K562 (cell line): ENCODE data around the gene MEP1B. TPM values are rescaled to one million over a fixed set of nuclear protein-coding genes. Genes with fewer than 3 reads are reported as not detected.

Source experiments
- ATAC-seq: fragments of 200-7000 bp; cut with Tn5 transposase; 3 replicates; pipeline ENCODE4 v1.9.1; 2020; ENCODE audit warnings: moderate library complexity
- BruUV-seq: library from RNA; stranded (reverse); fragments of 400-500 nt; replicated peaks from 2 replicates; lab custom pipeline; 2021; lab: Mats Ljungman, UMichigan
- CTCF ChIA-PET: fragments of 300-600 bp; formaldehyde crosslinking; extraction: SDS; loops from one replicate; lab custom pipeline; 2021; ENCODE audit warnings: low intra/inter-chr PET ratio; lab: Yijun Ruan, JAX
- POLR2A ChIA-PET: fragments of 300-600, 350-650 bp; sonication (Branson Sonifier 250); formaldehyde crosslinking; extraction: SDS; loops from one replicate; lab custom pipeline; 2021; ENCODE audit warnings: antibody characterized with exemption, inconsistent platforms; lab: Yijun Ruan, JAX
- DNase-seq, 4 experiments: peaks; one replicate each; pipeline versions ENCODE4 v3.0.0 to v3.0.0-alpha.2; 2011 to 2018; ENCODE audit warnings: low spot score in 3 of 4, mixed read lengths in 3 of 4; ENCODE audit errors: extremely low read depth in 1 of 4
- FAIRE-seq: peaks from 2 replicates; lab custom pipeline; 2011; peaks lifted over from hg19 to GRCh38; lab: Jason Lieb, UNC
- H2AFZ ChIP-seq: 2 replicates; pipeline ENCODE4 v1.6.0; 2011; ENCODE audit warnings: low read depth, low read length, control low read depth, inconsistent platforms
- H3K27ac ChIP-seq: fragments of 200-600 bp; 3 replicates; pipeline ENCODE4 v1.8.0; 2011; ENCODE audit warnings: low read depth, mild to moderate bottlenecking, control low read depth, inconsistent platforms, low read length, moderate library complexity, mixed read lengths; ENCODE audit errors: extremely low read depth
- H3K27me3 ChIP-seq, 2 experiments: fragments of 300-600 bp in 1 of 2; 2 replicates in 1 of 2; 3 replicates in 1 of 2; pipeline versions ENCODE4 v1.6.0 to v1.8.0; 2011; ENCODE audit warnings: inconsistent platforms in 2 of 2, low read length in 2 of 2, mild to moderate bottlenecking in 1 of 2, mixed read lengths in 1 of 2, moderate library complexity in 1 of 2; ENCODE audit not compliant: control insufficient read depth in 2 of 2, insufficient read depth in 2 of 2
- H3K36me3 ChIP-seq: fragments of 300-600 bp; 3 replicates; pipeline ENCODE4 v1.8.0; 2011; ENCODE audit warnings: mild to moderate bottlenecking, low read length, inconsistent platforms; ENCODE audit not compliant: control insufficient read depth, insufficient read depth
- H3K4me1 ChIP-seq, 2 experiments: fragments of 200-600 bp in 1 of 2; replicated peaks in 1 of 2; 2 replicates in 1 of 2; 3 replicates in 1 of 2; pipeline versions ENCODE4 v1.5.1 to v1.8.0; 2011; ENCODE audit warnings: inconsistent platforms in 2 of 2, low read length in 2 of 2, mild to moderate bottlenecking in 1 of 2, mixed read lengths in 1 of 2, moderate library complexity in 1 of 2; ENCODE audit not compliant: control insufficient read depth in 2 of 2, insufficient read depth in 2 of 2
- H3K4me2 ChIP-seq: 2 replicates; pipeline ENCODE4 v1.6.1; 2011; ENCODE audit warnings: low read length, control low read depth, inconsistent platforms, mixed read lengths; ENCODE audit not compliant: insufficient read depth
- H3K4me3 ChIP-seq: fragments of 200-600 bp; sonication (generic), shearing (Covaris generic); 2 replicates; pipeline ENCODE4 v1.5.1; 2016; ENCODE audit warnings: control low read depth, inconsistent platforms
- H3K79me2 ChIP-seq: fragments of 200-600 bp; 3 replicates; pipeline ENCODE4 v1.8.0; 2011; ENCODE audit warnings: low read length, inconsistent platforms; ENCODE audit not compliant: control insufficient read depth, insufficient read depth
- H3K9ac ChIP-seq, 2 experiments: 2 replicates each; pipeline versions ENCODE4 v1.6.0 to v1.6.1; 2011; ENCODE audit warnings: low read depth in 2 of 2, low read length in 2 of 2, control low read depth in 1 of 2, inconsistent platforms in 1 of 2, mild to moderate bottlenecking in 1 of 2, mixed read lengths in 1 of 2; ENCODE audit not compliant: insufficient read depth in 1 of 2
- H3K9me1 ChIP-seq: one replicate; pipeline ENCODE4 v1.6.0; 2011; ENCODE audit warnings: inconsistent platforms, mild to moderate bottlenecking, low read length, moderate library complexity; ENCODE audit not compliant: control insufficient read depth, insufficient read depth
- H3K9me3 ChIP-seq: replicated peaks from 2 replicates; pipeline ENCODE4 v1.5.1; 2011; ENCODE audit warnings: low read depth, low read length, inconsistent platforms; ENCODE audit not compliant: control insufficient read depth, insufficient read depth
- H4K20me1 ChIP-seq: replicated peaks from 2 replicates; pipeline ENCODE4 v1.6.1; 2011; ENCODE audit warnings: low read length, inconsistent platforms, mixed read lengths; ENCODE audit not compliant: control insufficient read depth, insufficient read depth
- DMBX1 ChIP-seq: fragments of 250-450 bp; sonication (Bioruptor Pico); IDR thresholded peaks from 2 replicates; pipeline ENCODE4 v1.8.0; 2022; ENCODE audit warnings: inconsistent platforms, mild to moderate bottlenecking, moderate library complexity, borderline replicate concordance
- HDGF ChIP-seq: fragments of 450-650 bp; IDR thresholded peaks from 2 replicates; pipeline ENCODE4 v1.6.1; 2016
- HNRNPLL ChIP-seq: fragments of 200-400 bp; formaldehyde crosslinking; IDR thresholded peaks from 2 replicates; pipeline ENCODE4 v1.6.1; 2017; ENCODE audit warnings: low read length, low read depth, mild to moderate bottlenecking; ENCODE audit not compliant: poor library complexity, severe bottlenecking
- MAFF ChIP-seq: IDR thresholded peaks from 2 replicates; pipeline ENCODE4 v1.6.1; 2012; ENCODE audit warnings: low read length, improper control_type of control experiment
- RBFOX2 ChIP-seq: fragments of 200-400 bp; formaldehyde crosslinking; IDR thresholded peaks from 2 replicates; pipeline ENCODE4 v1.6.1; 2017; ENCODE audit warnings: low read depth, mild to moderate bottlenecking, low read length, moderate library complexity
- SAFB ChIP-seq: fragments of 200-400 bp; formaldehyde crosslinking; IDR thresholded peaks from 2 replicates; pipeline ENCODE4 v1.6.1; 2017; ENCODE audit warnings: low read depth, low read length, borderline replicate concordance
- SMARCC2 ChIP-seq: fragments of 450-650 bp; IDR thresholded peaks from 2 replicates; pipeline ENCODE4 v1.6.1; 2017; ENCODE audit warnings: antibody characterized with exemption, moderate library complexity, mild to moderate bottlenecking, low read depth
- SRSF7 ChIP-seq: fragments of 200-400 bp; formaldehyde crosslinking; optimal IDR thresholded peaks from 2 replicates; pipeline ENCODE3; 2017; ENCODE audit warnings: mild to moderate bottlenecking, low read depth, low read length
- TAF7 ChIP-seq: fragments of 450-650 bp; IDR thresholded peaks from 2 replicates; pipeline ENCODE4 v1.6.1; 2016; ENCODE audit warnings: missing genetic modification characterization, missing compliant biosample characterization
- ZNF197 ChIP-seq: fragments of 200-800 bp; sonication (Bioruptor generic); IDR thresholded peaks from 2 replicates; pipeline ENCODE4 v1.6.1; 2016; ENCODE audit warnings: low read depth, missing genetic modification characterization, missing compliant biosample characterization
- WGBS: fragments of 100-300 bp; shearing (Covaris generic); methylation state at CpG from one replicate; pipeline ENCODE4 v1.1.6; 2016; ENCODE audit warnings: low coverage, mixed read lengths; ENCODE audit not compliant: insufficient coverage; ENCODE audit errors: missing lambda C conversion rate; 5-methylcytosine and 5-hydroxymethylcytosine counted together
- in situ Hi-C: fragments of 300-500 bp; cut with MboI; formaldehyde crosslinking; loops from 4 replicates; pipeline ENCODE4 v1.15.0; 2018; ENCODE audit warnings: inconsistent platforms, mixed read lengths
- intact Hi-C: fragments of 100-400 bp; cut with micrococcal nuclease; formaldehyde crosslinking; loops from 2 replicates; pipeline ENCODE4 v1.14.2; 2022
- polyA plus RNA-seq, 8 experiments: library from polyadenylated mRNA; depleted of rRNA in 4 of 8; stranded (reverse) in 5 of 8; unstranded in 3 of 8; fragments of >200 nt; fragmentation: Nextera tagmentation in 2 of 8; fragmentation: Illumina TruSeq in 1 of 8; extraction: Ambion mirVana in 2 of 8; extraction: Trizol in 1 of 8; gene quantifications; 2 replicates each; pipeline versions ENCODE4 v1.2.1 to v1.2.3, GENCODE V29; 2011 to 2014; ENCODE audit warnings: inconsistent platforms in 1 of 8, missing spikeins in 1 of 8
- total RNA-seq, 7 experiments: library from RNA; depleted of rRNA in 6 of 7; stranded (reverse); fragments of >200 nt in 6 of 7; fragmentation: Illumina TruSeq in 2 of 7; extraction: Trizol in 2 of 7; gene quantifications; 2 replicates each; pipeline versions ENCODE4 v1.2.1 to v1.2.3, GENCODE V29; 2011 to 2021; ENCODE audit warnings: low replicate concordance in 1 of 7
- TF ChIP-seq, protein P1 (sequence below): fragments of 250-450 bp; sonication (Bioruptor Pico); IDR thresholded peaks from 2 replicates; pipeline ENCODE4 v1.8.0; 2021; ENCODE audit warnings: moderate library complexity, mild to moderate bottlenecking, inconsistent platforms
- TF ChIP-seq, protein P2 (sequence below): fragments of 150-350 bp; IDR thresholded peaks from 2 replicates; pipeline ENCODE4 v1.6.1; 2014; ENCODE audit warnings: low read depth, mild to moderate bottlenecking, low read length, borderline replicate concordance
- TF ChIP-seq, protein P3 (sequence below): fragments of 450-650 bp; IDR thresholded peaks from 2 replicates; pipeline ENCODE4 v1.6.1; 2014; ENCODE audit warnings: low read depth, mild to moderate bottlenecking, moderate library complexity, borderline replicate concordance

Gene MEP1B
- total and polyA plus RNA-seq, 9 of the 15 experiments (the other 6 are each of a cell fraction or from before 2014, with no cell fraction given), result 0.03 to 0.11 TPM; not detected in 7

DNA sequence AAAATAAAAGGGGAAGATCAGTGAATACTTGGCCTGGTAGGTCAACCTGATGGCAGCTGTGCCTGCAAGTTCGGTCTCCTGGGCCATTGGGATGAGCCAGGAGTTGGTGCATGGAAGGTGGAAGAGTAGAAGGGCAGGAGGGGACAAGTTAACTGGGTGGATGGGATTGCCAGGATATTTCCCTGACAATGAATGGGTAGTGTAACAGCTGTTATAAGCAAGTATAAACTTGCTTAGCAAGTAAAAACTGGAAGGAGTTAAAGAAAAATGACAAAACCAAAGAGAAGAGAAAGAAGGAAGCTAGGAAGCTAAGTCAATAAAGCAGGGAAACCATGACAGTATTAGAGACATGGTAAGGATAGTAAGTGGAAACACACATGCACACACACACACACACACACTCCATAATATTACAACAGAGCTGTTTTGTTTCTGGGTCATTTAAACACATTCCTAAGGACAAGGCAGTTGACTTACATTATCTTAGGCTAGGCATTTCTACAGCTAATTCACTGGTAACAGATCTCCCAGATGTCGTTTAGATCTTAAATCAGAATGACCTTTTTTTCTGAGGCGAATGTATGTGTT, 29.7 kb downstream of the MEP1B start:
- Histone ChIP-seq H3K9me3 (no peaks in the 10 kb centered on the region), H4K20me1 (no peaks in the 10 kb centered on the region), H3K4me3 (no peak overlapping the region), H3K9ac (no peak overlapping the region), H3K4me2 (no peak overlapping the region), H3K4me1 (no peaks in the 10 kb centered on the region), H3K27me3 (no peaks in the 10 kb centered on the region), H2AFZ (no peak overlapping the region), H3K79me2 (no peaks in the 10 kb centered on the region), H3K9me1 (no peaks in the 10 kb centered on the region), H3K27ac (no peak overlapping the region), H3K36me3 (no peaks in the 10 kb centered on the region)
- ATAC-seq (no peak), DNase-seq (no peak), FAIRE-seq (no peak)
- intact Hi-C loops (no loop called here), in situ Hi-C loops (no loop called here)
- WGBS, result 0% methylated on average over 3 of the region's 3 CpGs
- CTCF ChIA-PET, result no interaction called here
- BruUV-seq, result no TSS peak
- TF ChIP-seq, protein P1, sequence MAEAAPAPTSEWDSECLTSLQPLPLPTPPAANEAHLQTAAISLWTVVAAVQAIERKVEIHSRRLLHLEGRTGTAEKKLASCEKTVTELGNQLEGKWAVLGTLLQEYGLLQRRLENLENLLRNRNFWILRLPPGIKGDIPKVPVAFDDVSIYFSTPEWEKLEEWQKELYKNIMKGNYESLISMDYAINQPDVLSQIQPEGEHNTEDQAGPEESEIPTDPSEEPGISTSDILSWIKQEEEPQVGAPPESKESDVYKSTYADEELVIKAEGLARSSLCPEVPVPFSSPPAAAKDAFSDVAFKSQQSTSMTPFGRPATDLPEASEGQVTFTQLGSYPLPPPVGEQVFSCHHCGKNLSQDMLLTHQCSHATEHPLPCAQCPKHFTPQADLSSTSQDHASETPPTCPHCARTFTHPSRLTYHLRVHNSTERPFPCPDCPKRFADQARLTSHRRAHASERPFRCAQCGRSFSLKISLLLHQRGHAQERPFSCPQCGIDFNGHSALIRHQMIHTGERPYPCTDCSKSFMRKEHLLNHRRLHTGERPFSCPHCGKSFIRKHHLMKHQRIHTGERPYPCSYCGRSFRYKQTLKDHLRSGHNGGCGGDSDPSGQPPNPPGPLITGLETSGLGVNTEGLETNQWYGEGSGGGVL, result no peak
- no peak for TF ChIP-seq HDGF
- no peak for TF ChIP-seq ZNF197 (CRISPR knock-in tag)
- no peak for TF ChIP-seq SRSF7
- no peak for TF ChIP-seq SAFB
- TF ChIP-seq TAF7 (tag), result no peak
- no peak for TF ChIP-seq MAFF
- TF ChIP-seq, protein P2, sequence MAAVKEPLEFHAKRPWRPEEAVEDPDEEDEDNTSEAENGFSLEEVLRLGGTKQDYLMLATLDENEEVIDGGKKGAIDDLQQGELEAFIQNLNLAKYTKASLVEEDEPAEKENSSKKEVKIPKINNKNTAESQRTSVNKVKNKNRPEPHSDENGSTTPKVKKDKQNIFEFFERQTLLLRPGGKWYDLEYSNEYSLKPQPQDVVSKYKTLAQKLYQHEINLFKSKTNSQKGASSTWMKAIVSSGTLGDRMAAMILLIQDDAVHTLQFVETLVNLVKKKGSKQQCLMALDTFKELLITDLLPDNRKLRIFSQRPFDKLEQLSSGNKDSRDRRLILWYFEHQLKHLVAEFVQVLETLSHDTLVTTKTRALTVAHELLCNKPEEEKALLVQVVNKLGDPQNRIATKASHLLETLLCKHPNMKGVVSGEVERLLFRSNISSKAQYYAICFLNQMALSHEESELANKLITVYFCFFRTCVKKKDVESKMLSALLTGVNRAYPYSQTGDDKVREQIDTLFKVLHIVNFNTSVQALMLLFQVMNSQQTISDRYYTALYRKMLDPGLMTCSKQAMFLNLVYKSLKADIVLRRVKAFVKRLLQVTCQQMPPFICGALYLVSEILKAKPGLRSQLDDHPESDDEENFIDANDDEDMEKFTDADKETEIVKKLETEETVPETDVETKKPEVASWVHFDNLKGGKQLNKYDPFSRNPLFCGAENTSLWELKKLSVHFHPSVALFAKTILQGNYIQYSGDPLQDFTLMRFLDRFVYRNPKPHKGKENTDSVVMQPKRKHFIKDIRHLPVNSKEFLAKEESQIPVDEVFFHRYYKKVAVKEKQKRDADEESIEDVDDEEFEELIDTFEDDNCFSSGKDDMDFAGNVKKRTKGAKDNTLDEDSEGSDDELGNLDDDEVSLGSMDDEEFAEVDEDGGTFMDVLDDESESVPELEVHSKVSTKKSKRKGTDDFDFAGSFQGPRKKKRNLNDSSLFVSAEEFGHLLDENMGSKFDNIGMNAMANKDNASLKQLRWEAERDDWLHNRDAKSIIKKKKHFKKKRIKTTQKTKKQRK, result no peak
- no peak for TF ChIP-seq HNRNPLL
- TF ChIP-seq, protein P3, sequence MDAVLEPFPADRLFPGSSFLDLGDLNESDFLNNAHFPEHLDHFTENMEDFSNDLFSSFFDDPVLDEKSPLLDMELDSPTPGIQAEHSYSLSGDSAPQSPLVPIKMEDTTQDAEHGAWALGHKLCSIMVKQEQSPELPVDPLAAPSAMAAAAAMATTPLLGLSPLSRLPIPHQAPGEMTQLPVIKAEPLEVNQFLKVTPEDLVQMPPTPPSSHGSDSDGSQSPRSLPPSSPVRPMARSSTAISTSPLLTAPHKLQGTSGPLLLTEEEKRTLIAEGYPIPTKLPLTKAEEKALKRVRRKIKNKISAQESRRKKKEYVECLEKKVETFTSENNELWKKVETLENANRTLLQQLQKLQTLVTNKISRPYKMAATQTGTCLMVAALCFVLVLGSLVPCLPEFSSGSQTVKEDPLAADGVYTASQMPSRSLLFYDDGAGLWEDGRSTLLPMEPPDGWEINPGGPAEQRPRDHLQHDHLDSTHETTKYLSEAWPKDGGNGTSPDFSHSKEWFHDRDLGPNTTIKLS, result no peak
- no peak for TF ChIP-seq SMARCC2
- no peak for TF ChIP-seq RBFOX2
- TF ChIP-seq DMBX1 (CRISPR knock-in tag), result no peak
- POLR2A ChIA-PET, result no interaction called here
